Measurements from ENCODE around the gene PDE6B.

- no peak for TF ChIP-seq POLR2A (IDR thresholded peaks at IDR 0.05; ENCODE audit: low read depth)
- TF ChIP-seq CTCF (IDR thresholded peaks at IDR 0.05) = no peak
- no peak for TF ChIP-seq EP300 (IDR thresholded peaks at IDR 0.05)
- TF ChIP-seq POLR2AphosphoS5 (IDR thresholded peaks at IDR 0.05) = no peak
Observed at GRCh38 chr4:665381-665750, 40.0 kb downstream of the PDE6B start.

Data from esophagus muscularis mucosa (tissue), 4 donors.